IPS DF 6.9 (cell line): ENCODE results near the gene DNAJB12.

Experiments used
- DNase-seq: peaks from one replicate; pipeline ENCODE4 v3.0.0-alpha.2; 2013; ENCODE audit warnings: low read depth, low spot score
- H3K27ac ChIP-seq: one replicate; pipeline ENCODE4 v1.5.1; 2013; ENCODE audit warnings: low read length, control low read depth
- H3K27me3 ChIP-seq: 2 replicates; pipeline ENCODE4 v1.6.1; 2013; ENCODE audit warnings: mild to moderate bottlenecking, low read length; ENCODE audit not compliant: control insufficient read depth, insufficient read depth
- H3K36me3 ChIP-seq: 2 replicates; pipeline ENCODE4 v1.6.1; 2013; ENCODE audit warnings: low read length; ENCODE audit not compliant: control insufficient read depth, insufficient read depth
- H3K4me1 ChIP-seq: 2 replicates; pipeline ENCODE4 v1.6.1; 2013; ENCODE audit warnings: low read length; ENCODE audit not compliant: control insufficient read depth, insufficient read depth
- H3K4me3 ChIP-seq: 2 replicates; pipeline ENCODE4 v1.5.1; 2013; ENCODE audit warnings: mild to moderate bottlenecking, low read length
- H3K9me3 ChIP-seq: 2 replicates; pipeline ENCODE4 v1.6.1; 2013; ENCODE audit warnings: low read length, inconsistent platforms; ENCODE audit not compliant: control insufficient read depth, insufficient read depth
- WGBS: extraction: QIAGEN DNeasy Blood & Tissue Kit; methylation state at CpG from one replicate; pipeline ENCODE4 v1.1.7; 2013; ENCODE audit warnings: mixed read lengths, missing lambda C conversion rate; ENCODE audit not compliant: insufficient read length, insufficient coverage; 5-methylcytosine and 5-hydroxymethylcytosine counted together

The DNAJB12 gene

DNA sequence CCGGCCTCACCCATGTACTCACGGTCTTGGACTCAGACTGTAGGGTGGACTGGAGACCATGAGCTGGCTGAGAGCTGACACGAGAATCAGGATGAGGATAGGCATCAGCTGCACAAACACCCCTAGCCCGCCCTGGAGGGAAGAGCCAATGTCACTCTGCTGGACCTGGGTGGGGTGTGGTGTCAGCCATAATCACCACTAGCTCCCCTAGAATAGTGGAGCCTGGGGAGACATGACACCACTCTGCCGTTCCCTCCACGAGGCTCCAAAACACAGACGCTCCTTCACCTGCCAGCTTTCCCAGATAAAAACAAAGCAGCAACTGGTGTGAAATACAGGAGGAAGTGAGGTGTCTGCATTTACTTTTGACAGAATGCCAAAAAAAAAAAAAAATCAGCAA, 16.5 kb downstream of the DNAJB12 start:
- Histone ChIP-seq H3K27me3 (no peaks in the 10 kb centered on the region), H3K9me3 (no peaks in the 10 kb centered on the region), H3K36me3 (peaks cover 22% of the 10 kb centered on the region), H3K4me3 (no peak overlapping the region), H3K4me1 (peaks cover 2% of the 10 kb centered on the region; the same call in 1 of the 2 replicates), H3K27ac (no peak overlapping the region)
- no peak for DNase-seq
- no CpG with 5 or more reads among the region's 7 CpGs for WGBS

DNA sequence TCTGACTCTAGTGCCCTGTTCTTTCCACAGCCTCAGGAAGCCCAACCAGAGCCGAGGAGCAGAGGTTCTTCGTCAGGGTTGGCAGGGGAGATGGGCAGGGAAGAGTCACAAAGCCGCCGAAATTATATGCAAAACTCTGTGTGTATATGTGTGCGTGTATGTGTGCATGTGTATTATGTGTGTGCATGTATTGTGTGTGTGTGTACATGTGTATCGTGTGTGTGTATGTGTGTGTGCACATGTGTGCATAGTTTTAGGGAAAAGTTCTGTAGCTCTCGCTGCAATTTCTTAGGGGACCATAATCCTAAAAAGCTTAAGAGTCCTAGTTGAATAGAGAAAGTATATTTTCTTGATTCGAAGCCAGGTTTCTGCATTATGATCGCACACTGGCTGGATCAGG, 17.0 kb downstream of the DNAJB12 start:
- Histone ChIP-seq H3K27me3 (no peaks in the 10 kb centered on the region), H3K27ac (no peak overlapping the region), H3K9me3 (no peaks in the 10 kb centered on the region), H3K4me3 (no peak overlapping the region), H3K36me3 (peaks cover 22% of the 10 kb centered on the region), H3K4me1 (peaks cover 2% of the 10 kb centered on the region; the same call in 1 of the 2 replicates)
- WGBS: no CpG with 5 or more reads among the region's 9 CpGs
- DNase-seq: no peak

DNA sequence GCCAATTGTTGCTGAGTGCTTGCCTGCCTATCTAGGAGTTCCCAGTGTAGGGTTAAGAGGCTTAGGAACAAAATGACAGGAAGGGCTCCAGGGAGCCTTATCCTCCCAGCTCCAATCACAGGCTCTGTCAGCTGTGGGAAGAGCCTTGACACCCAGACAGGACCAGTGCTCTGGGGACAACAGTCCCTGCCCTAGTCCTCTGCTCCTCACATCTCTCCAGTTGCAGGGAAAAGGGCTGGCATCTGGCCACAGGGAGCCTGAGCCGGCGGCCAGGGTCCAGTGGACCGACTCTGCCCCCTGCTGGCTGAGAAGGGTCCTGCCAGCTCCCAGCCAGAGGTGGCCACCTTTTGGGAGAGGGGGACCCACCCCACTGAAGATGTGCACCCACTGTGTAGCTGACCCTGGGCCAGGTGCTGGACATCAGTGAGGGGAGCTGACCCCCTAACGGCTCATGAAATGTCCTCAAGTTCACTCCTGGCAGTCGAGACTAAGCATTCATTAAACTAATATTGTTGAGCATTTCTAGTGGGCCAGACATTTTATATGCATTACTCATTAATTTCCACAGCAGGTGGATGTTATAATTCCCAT, 17.6 kb downstream of the DNAJB12 start:
- H3K4me1 ChIP-seq: peaks cover 4% of the 10 kb centered on the region; the same call in 1 of the 2 replicates
- no peaks in the 10 kb centered on the region for H3K27me3 ChIP-seq
- peaks cover 19% of the 10 kb centered on the region for H3K36me3 ChIP-seq
- no CpG with 5 or more reads among the region's 5 CpGs for WGBS
- DNase-seq: no peak
- H3K27ac ChIP-seq: no peak overlapping the region
- no peaks in the 10 kb centered on the region for H3K9me3 ChIP-seq
- no peak overlapping the region for H3K4me3 ChIP-seq

DNA sequence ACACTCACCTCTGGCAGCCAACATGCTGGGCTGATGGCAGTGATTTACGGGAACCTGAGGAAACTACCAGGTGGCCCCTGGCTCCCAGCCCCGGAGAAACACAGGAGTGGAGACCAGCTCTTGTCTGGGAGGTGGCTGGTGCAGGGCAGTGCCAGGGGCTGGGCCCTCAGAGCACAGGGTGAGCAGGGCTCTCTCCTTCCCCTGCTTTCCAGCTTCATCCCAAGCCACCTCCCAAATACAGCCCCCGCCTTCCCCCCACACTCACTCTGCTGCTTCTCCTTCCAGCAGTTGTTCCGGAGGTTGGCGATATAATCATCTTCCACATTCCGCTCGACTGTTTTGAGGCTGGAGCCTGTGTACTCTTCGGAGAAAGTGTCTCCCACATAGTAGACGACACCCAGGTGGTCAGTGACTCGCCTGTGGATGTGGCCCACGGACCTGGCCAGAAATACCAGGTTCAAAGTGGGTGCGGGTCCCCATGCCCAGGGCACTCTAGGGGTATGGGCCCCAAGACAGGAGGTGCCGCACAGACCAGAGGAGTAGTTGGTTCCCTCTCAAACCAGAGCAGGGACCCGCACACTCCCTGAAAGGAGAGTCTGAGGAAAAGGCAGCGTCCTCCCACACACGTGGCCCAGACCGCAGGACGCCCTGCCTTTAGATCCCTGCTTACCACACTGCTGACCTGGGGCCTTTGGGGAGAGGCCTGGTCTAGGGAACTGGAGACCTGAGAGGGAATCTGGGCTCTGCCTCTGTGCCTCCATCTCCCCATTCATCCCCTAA, 18.3 kb downstream of the DNAJB12 start:
- H3K36me3 ChIP-seq: peaks cover 19% of the 10 kb centered on the region
- no peak for DNase-seq
- H3K4me1 ChIP-seq: peaks cover 7% of the 10 kb centered on the region
- no peak overlapping the region for H3K27ac ChIP-seq
- no peaks in the 10 kb centered on the region for H3K9me3 ChIP-seq
- H3K4me3 ChIP-seq: no peak overlapping the region
- H3K27me3 ChIP-seq: no peaks in the 10 kb centered on the region
- no CpG with 5 or more reads among the region's 18 CpGs for WGBS

DNA sequence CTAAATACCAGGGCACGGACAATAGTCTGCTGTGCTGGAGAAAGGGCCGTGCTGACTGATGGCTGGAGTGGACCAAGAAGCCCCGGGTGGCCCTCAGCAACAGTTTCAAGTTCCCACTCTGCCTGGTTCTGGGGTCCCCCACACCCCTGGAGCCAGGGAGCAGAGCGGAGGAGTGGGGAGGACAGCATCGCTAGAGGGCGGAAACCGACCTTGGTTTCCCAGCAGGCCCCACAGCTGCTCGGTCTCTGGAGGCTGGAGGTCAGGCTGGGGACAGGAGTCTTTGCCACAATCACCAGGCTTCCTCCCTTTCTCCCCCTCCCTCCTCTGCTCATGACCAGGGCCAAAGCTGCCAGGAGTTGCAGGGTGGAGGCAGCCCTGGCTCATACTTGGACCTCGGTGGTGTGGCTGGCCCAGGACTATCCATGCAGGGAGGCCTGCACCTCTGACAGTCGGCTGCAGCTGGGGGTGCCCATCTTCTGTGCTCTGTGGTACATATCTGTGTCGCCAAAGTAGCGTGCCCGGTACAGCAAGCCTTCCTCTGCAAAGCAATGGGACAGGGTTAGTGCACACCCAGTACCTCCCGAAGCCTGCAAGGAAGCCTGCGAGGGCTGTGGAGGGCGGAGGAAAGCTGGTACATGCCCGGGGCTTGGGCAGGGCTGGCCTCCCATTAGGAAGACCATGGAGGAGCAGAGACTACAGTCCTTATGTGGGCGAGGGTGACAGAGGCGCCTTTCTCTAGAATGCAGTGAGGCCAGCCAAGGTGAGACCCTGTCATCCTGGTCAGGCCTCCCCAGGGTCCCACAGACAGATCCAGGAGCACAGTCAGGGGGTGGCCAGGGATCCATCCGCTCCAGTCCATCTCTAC, 19.1 kb downstream of the DNAJB12 start:
- DNase-seq: no peak
- Histone ChIP-seq H3K4me1 (peaks cover 12% of the 10 kb centered on the region), H3K9me3 (no peaks in the 10 kb centered on the region), H3K27me3 (no peaks in the 10 kb centered on the region), H3K36me3 (peaks cover 14% of the 10 kb centered on the region), H3K27ac (no peak overlapping the region), H3K4me3 (no peak overlapping the region)
- WGBS: no CpG with 5 or more reads among the region's 20 CpGs

DNA sequence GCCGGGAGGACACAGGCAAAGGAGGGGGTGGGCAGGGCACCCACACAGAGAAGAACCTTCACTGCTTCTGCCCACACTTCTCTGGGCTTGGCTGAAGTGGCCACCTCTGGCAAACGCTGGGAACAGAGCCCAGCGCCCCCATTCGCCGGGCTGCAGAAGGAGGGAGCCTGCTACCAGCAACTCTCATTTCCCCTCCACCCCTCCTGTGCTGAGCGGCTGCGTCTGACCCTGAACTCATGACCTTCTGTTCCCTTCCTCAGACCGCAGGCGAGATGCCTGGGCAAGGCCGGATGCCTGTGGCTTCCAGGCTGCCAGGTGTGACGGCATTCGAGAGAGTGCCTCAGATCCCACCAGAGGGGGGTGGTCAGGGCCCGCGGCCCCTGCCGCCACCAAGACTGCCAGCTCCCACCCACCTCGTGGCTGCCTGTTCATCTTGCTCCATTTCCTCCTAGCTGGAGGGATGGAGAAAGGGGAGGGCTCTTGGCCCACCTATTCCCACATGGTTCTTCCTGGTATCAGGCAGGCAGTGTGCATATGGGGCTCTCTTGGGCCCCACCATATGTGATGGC, 19.8 kb downstream of the DNAJB12 start:
- Histone ChIP-seq H3K36me3 (peaks cover 13% of the 10 kb centered on the region), H3K27me3 (no peaks in the 10 kb centered on the region), H3K4me3 (no peak overlapping the region), H3K9me3 (no peaks in the 10 kb centered on the region), H3K27ac (no peak overlapping the region), H3K4me1 (peaks cover 12% of the 10 kb centered on the region)
- no peak for DNase-seq
- no CpG with 5 or more reads among the region's 16 CpGs for WGBS

DNA sequence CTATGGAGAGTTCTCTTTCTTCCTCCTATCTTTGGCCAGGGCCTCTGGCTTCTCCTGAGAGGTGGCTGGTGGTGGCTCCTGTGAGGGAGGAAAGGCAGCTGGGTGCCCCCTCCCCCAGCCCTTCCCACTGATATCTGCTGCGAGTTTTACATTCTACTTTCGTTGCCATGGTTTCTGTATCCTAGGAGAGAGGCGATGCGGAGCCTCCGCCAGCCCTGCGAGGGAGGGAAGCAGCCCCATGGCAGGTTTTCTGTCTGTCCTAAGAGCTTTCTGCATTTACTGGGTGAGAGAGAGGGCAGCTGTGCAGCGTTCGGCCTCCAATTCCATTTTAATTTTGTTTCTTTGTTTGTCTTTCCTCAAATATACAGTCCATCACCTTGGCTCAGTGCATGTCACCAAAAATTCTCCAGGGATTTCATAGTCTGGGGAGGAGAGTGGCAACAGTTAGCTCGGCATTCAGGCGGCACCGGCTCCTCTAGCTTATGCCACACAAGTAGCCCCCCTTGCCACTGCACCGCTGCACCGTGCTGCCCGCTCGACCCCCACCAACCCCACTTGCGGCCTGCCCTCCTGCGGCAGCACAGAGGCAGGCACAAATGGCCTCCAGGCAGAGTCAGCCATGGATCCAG, 20.4 kb downstream of the DNAJB12 start:
- no CpG with 5 or more reads among the region's 17 CpGs for WGBS
- no peaks in the 10 kb centered on the region for H3K9me3 ChIP-seq
- H3K36me3 ChIP-seq: peaks cover 13% of the 10 kb centered on the region
- H3K4me1 ChIP-seq: peaks cover 12% of the 10 kb centered on the region
- DNase-seq: no peak
- H3K4me3 ChIP-seq: no peak overlapping the region
- no peak overlapping the region for H3K27ac ChIP-seq
- no peaks in the 10 kb centered on the region for H3K27me3 ChIP-seq

DNA sequence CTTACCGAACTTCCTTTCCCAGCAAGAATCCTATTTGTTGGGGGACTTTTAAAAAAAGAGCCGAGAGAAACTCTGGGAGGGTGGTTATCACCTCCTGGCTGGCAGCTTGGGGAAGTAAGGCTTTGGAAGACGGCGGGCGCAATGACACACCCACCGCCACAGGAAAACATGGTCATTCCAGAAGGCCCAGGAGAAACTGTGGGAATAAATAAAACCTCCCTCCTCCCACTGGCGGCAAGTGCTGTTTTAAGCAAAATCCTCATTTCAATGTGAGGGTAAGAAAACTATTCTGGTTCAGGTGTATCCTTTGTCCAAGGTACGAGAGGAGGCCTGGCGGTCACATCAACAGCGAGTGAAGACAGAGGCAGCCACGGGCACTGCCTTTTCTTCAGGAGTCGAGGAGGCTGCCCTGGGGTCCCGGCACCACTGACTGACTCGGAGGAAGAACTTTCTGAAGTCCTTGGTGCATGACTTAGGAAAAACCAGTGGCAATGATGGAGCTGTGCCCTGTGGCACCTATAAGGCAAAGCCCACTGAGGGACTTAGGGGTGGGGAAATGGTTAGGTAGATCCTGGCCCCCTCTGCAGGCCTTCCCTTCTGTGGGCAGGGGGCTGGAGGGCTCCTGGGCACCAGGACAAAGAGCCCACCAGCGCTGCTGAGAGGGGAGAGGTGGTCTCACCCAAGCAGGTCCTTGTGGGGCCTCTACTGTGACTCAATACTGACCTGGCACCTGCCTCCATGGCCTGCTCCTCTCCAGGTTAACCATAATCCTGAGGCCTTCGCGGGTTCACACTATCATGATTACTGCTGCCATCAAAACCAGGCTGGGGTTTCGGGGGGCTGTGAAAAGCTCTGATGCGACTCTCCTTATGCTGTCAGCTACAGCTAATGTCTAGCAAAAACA, 21.4 kb downstream of the DNAJB12 start:
- H3K4me3 ChIP-seq: no peak overlapping the region
- WGBS: no CpG with 5 or more reads among the region's 19 CpGs
- H3K27ac ChIP-seq: no peak overlapping the region
- no peaks in the 10 kb centered on the region for H3K27me3 ChIP-seq
- H3K9me3 ChIP-seq: no peaks in the 10 kb centered on the region
- H3K4me1 ChIP-seq: peaks cover 12% of the 10 kb centered on the region
- H3K36me3 ChIP-seq: peaks cover 13% of the 10 kb centered on the region
- DNase-seq: no peak

DNA sequence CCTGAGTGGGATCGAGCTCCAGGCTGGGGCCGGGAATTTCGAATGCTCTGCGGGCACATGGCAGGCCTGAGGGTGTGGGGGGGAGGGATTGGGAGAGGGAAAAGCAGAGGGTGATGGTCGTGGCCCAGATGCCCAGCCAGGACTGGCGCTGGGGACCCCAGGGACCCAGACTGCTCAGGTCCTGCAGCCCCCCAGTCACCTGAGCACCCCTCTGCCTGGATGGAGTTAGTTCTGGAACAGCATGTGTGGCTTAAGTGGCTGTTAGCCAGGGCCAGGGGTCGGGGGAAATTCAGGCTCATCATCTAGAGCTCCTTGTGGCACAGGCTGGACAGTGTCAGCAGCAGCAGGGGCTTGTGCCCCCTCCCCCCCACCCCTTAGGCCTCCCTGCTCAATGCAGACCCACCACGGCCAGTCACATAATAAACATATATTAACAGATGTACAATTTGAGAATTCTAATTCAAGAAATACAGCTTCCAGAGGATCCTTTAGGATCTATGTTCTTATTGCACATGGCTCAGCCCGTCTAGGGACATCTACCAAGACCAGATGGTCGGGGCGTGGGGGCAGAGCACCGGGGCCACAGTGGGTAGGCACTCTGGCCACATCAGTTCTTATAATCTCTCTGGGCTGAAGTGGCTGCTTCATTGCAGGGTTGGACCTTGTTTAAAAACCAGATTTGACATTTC, 22.2 kb downstream of the DNAJB12 start:
- WGBS: no CpG with 5 or more reads among the region's 12 CpGs
- Histone ChIP-seq H3K27ac (no peak overlapping the region), H3K36me3 (peaks cover 7% of the 10 kb centered on the region; the same call in 1 of the 2 replicates), H3K4me3 (no peak overlapping the region), H3K4me1 (peaks cover 15% of the 10 kb centered on the region), H3K27me3 (no peaks in the 10 kb centered on the region), H3K9me3 (no peaks in the 10 kb centered on the region)
- DNase-seq: no peak
